ENCODE measurements around the gene KCMF1.
A peak's percentile ranks its signal among the peaks of the same experiment; 100 is the strongest.

KCMF1 gene

DNA sequence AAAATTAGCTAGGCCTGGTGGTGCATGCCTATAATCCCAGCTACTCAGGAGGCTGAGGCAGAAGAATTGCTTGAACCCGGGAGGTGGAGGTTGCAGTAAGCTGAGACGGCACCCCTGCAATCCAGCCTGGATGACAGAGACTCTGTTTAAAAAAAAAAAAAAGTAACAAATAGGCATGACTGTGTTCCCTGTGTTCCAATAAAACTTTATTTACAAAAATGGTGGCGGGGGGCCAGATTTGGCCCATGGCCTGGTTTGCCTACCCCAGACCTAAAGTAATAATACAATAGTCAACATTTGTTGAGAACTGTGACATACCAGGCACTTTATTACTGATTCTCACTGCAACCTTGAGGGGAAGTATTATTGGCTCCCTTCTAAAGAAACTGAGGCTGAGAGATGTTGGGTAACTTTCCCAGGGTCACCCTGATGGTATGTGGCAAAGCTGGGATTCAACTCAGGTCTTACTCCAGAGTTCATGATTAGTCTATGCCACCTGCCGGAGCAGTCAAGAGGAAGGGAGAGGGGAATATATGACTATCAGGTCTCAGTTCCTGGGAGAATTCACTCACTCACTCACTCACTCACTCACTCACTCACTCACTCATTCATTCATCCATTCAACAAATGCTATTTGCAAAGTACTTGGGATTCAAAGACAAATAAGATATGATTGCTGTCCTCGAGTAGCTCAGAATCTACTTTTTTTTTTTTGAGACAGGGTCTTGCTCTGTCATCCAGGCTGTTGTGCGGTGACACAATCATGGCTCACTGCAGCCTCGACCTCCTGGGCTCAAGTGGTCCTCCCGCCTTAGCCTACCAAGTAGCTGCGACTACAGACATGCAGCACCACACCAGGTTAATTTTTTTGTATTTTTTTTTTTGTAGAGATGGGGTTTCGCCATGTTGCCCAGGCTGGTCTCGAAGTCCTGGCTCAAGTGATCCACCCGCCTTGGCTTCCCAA, 14.3 kb upstream of the KCMF1 start:
- no peak for DNase-seq

DNA sequence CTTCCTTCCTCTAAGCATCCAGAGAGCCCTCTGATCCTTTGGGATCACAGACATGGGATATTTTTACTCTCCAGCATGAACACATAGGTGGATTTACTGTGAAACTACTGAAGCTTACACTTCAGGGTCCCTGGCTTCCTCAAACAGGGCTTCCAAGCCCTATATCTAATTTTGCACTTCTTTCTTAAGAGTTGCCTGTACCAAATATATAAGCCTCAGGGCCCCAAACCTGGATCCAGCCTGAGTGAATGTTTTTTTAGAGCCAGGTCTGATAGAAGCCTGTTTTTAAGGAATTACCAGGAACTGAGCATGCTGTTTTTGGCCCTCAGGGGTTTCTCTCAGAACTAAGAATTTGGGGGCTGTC, 13.2 kb upstream of the KCMF1 start:
- no peak for DNase-seq

DNA sequence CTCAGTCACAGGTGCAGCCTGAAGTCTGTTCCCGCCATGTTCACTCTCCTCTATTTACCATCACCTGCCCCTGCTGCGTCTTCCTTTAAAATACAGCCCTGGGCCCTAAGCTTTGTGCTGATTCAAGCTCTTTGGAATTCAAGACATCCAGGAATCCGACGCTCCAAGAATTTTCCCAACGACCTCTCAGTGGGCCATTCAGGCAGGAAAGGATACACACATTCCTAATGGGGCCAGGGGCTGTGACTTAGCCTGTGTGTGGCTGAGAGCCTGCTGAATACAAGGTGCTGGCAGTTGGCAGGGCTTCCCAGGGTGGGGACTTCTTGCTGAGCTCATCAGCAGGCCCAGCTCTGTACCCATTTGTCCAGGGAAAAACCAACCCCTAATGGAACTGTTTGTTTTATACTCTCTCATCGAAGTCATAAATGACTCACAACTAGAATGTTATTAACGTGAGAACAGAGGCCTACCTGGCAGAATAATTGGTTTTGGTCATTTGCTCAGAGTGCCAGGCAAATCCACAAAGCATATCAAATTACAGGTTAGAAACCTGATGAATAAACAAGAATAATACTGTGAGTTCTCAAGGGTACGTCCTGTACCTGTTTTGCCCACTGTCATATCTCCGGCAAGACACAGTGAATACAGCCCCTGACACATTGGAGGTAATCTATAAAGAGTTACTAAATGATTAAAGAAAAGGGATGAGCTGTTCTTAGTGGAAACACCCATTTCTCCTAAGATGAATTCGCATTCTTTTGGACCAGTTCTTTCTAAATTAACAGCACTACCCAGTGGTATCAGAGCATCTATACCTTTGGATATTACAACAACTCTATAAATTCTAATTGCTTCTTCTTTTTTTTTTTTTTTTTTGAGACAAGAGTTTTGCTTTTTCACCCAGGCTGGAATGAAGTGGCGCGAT, 12.6 kb upstream of the KCMF1 start:
- peak; percentile 86 for DNase-seq

GRCh38 chr2:84959095-84959565, 11.8 kb upstream of the KCMF1 start:
- no peak for DNase-seq

DNA sequence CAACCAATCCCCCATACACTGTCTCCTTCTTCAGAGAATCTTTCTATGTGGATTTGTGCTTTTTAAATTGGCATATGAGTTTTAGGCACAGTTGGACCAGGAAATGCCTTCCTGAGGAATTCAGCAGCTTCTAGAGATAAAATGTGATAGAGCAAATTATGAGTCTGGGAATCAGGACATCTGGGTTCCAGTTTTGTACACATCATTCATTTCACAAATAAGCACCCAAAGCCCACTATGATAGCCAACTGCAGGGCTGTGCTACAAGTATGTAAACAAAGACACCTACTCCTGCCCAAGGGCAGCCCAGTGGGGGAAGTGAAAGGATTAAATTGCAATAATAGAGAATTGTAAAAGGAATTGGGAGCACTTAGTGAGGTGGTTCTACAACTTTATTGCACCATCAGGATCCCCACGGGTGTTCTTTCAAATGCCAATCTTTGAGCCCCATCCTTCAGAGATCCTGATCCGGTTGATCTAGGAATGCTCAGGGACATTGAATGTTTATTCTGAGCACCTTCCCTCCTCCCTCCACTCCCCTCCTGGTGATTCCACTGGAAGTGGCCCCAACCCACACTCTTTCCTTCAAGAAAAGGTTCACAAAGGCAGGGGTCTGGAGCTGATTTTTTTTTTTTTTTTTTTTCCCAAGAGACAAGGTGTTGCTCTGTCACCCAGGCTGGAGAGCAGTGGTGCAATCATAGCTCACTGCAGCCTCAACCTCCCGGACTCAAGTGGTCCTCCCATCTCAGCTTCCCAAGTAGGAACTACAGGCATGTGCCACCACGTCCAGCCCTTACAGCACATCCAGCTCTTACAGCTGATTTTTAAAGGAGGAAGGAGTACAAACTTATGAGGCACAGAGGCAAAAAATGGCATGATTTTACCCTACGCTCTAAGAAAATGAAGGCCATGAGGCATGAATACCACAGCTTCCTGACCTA, 11.1 kb upstream of the KCMF1 start:
- peak; percentile 28 for DNase-seq

DNA sequence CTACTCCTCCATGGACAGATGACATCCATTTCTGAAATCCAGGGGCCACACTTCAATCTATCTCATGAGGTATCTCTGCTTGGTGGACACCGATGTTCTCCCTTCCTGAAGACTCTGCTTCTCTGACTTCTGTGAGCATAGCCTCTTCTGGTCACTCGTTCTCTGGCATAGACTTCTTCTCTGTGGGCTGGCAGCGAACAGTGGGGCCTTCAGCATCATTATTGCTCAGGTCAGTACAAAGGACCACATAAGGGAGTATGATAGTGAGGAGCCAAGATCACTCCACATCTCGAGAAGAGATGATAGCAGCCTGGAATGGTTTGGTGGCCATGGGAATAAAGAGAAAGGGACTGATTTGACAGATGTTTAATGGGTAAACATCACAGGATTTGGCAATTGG, 8.0 kb upstream of the KCMF1 start:
- no peak for DNase-seq

GRCh38 chr2:84963323-84963691, 7.7 kb upstream of the KCMF1 start:
- DNase-seq: no peak

- DNase-seq: no peak
Measured at GRCh38 chr2:84963692-84964405, 7.1 kb upstream of the KCMF1 start.

- no peak for DNase-seq
Measured at GRCh38 chr2:84964406-84965191, 6.4 kb upstream of the KCMF1 start.

DNA sequence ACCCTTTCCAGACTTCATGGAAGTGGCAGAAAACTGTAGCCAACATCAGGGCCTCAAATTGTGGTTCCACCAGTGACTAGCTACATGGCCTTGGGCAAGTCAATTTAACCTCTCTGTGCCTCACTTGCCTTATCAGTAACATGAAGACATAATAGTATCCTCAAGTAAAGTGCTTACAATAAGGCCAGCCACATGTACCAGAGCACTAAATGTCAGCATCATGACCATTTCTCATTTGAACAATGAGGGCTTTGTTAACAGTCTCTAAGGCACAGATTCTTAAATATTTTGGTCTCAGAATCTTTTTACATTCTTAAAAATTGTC, 5.8 kb upstream of the KCMF1 start:
- DNase-seq: no peak

- DNase-seq: no peak
Measured at GRCh38 chr2:84965827-84966226, 5.1 kb upstream of the KCMF1 start.

DNA sequence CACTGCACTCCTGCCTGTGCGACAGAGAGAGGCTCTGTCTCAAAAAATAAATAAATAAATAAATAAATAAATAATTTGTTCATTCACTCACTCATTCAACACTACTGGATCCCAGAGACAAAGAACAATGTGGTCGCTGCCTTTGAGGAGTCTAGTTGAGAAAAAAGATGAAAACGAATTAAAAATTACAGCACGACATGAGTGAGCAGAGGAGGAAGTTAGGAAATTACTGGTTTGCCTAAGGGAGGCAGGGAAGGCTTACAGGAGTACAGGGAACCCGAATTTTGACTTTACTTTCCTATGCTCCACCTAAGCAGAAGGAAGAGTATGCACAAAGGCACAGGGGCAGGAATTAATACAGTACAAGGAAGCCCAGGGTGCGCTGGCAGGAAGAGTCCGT, 4.2 kb upstream of the KCMF1 start:
- DNase-seq: no peak

DNA sequence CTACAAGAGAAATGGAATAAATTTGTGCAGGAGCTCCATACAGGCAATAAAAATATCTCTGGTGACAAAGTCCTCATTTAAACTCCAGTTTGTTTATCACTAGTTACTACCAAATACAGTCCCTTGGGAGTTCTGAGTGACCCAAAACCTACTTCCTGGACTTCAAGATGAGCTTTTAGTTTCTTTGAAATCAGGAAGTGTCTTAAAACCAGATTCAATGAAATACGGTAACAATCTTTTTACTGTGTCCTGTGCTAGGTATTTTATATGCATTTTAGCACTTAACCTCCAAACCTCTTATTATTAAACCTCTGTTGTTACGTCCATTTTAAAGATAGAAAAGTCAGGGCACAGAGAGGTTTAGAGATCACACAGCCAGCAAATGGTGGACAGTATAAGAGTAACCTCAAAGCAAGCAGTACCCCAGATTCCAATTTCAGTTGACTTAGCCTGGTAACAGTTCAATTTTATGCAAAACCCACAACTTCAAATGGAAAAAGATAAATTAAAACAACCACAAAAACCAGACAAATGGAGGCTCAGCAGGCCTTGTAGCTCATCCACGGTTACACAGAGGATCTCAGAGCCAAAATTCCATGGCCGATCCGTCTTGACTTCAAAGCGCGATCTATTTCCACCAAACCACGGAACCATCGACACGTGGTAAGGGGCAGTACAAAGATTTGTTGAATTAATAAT, 1.3 kb upstream of the KCMF1 start:
- no peak for DNase-seq

- peak; percentile 61 for DNase-seq
Measured at GRCh38 chr2:84970210-84970867, 622 bp upstream of the KCMF1 start.

DNA sequence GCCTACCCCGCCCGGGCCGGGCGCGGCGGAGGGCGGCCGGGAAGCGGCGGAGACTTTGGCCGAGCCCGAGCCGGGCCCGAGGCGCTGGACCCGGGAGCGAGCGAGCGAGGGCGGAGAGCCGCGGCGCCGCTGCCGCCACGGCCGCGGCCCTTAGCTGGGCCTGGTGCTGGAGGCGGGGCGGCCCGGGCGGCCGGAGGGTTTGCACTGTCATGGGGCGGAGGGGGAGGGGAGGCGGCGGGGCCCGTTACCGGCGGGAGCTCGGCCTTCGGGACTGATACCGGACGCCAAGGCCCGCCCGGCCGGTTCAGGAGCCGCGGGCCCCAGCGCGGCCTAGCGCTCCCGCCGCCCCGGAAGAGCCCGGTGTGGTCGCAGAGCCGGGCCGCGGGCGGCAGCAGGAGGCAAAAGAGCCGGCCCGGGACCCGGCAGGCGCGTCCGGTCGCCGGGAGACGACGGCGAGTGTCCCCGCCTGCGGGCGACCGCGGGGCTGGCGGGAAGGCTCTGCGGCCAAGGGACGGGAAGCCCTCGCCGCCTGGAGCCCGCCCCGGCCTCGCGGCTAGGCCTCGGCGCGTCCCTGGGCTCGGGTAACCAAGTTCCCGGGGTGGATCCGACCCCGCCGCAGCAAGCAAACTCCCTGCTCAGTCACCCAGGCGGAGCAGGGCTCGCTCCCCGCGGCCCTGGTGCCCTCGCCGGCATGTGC, 697 bp downstream of the KCMF1 start:
- peak; percentile 28 for DNase-seq

- no peak for DNase-seq
Measured at GRCh38 chr2:84972207-84972783, 1.3 kb downstream of the KCMF1 start.

DNA sequence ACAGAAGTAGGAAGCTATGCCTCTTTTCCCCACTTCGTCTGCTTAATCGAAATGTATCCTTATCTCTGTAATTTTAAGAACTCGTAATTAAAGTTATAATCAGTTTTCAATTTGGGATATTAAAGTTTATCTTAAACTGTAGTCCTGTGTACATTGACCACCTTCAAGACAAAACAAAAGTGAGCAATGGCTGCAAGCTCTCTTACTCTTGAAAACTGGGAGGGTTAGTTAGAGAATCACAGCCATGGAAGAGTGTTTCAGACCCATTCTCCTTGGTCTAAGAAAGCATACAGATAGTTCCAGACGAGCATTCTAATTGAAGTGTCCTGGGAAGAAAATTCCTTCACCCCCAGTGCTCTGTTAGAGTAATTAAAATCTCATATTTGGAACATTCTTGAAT, 2.0 kb downstream of the KCMF1 start:
- no peak for DNase-seq

GRCh38 chr2:84980263-84980983, 9.5 kb downstream of the KCMF1 start:
- DNase-seq: no peak
